Left renal pelvis (tissue), 4 donors: ENCODE data around the gene PPM1A. TPM values are rescaled to one million over a fixed set of nuclear protein-coding genes. Genes with fewer than 3 reads are reported as not detected.

ENCODE experiments used
- polyA plus RNA-seq, 4 donors: library from polyadenylated mRNA; unstranded; fragments of 120-200 nt; gene quantifications; one replicate each; pipeline ENCODE4 v1.2.1, GENCODE V29; 2013; ENCODE audit not compliant: insufficient read length in 4 of 4

PPM1A gene
- polyA plus RNA-seq, 4 donors: 55.6 to 84.3 (median 77.6) TPM

Other genes with a start within 250 kb of the PPM1A start
- gene PCNX4, start 157.3 kb upstream of the PPM1A start, polyA plus RNA-seq: 100 to 1,000 TPM in 2 of 4 donors, 10 to 100 TPM in 2; 81.6 to 104 (median 95.0) TPM
- 10 to 100 TPM; 55.7 to 86.5 (median 83.5) TPM for gene DHRS7, start 83.8 kb upstream of the PPM1A start, polyA plus RNA-seq
- 1 to 10 TPM in 1 of 4 donors, under 1 TPM in 3; 0.47 to 1.9 (median 0.62) TPM for gene C14orf39, start 236.8 kb downstream of the PPM1A start, polyA plus RNA-seq